Activated CD4-positive, alpha-beta T cell treated with anti-CD3 and anti-CD28 coated beads for 36 hours (primary cell): ENCODE results near the gene KLK6. TPM values are rescaled to one million over a fixed set of nuclear protein-coding genes. Genes with fewer than 3 reads are reported as not detected.

Source experiments
- ATAC-seq: fragments of 200-7000 bp; cut with Tn5 transposase; one replicate; pipeline ENCODE4 v1.10.0; 2021; ENCODE audit warnings: mild to moderate bottlenecking, moderate library complexity
- CTCF ChIA-PET: fragments of 350-600 bp; sonication (Branson Sonifier 250); formaldehyde crosslinking; loops from one replicate; lab custom pipeline; 2021; ENCODE audit warnings: antibody characterized with exemption; lab: Charles Lee
- POLR2A ChIA-PET: fragments of 350-600 bp; sonication (Branson Sonifier 250); formaldehyde crosslinking; loops from one replicate; lab custom pipeline; 2021; ENCODE audit warnings: antibody characterized with exemption, inconsistent platforms; lab: Charles Lee
- DNase-seq: peaks from one replicate; pipeline ENCODE4 v3.0.0-alpha.2; 2020
- H3K27ac Mint-ChIP-seq: one replicate; pipeline ENCODE4 v1.8.0; 2021; ENCODE audit warnings: mixed read lengths
- H3K27me3 Mint-ChIP-seq: one replicate; pipeline ENCODE4 v1.8.0; 2021; ENCODE audit warnings: mixed read lengths
- H3K36me3 Mint-ChIP-seq: one replicate; pipeline ENCODE4 v1.8.0; 2021; ENCODE audit warnings: low read depth, mixed read lengths
- H3K4me1 Mint-ChIP-seq: one replicate; pipeline ENCODE4 v1.8.0; 2021; ENCODE audit warnings: mixed read lengths
- H3K4me3 Mint-ChIP-seq: one replicate; pipeline ENCODE4 v1.8.0; 2021; ENCODE audit warnings: mild to moderate bottlenecking, moderate library complexity, mixed read lengths
- H3K9me3 Mint-ChIP-seq: one replicate; pipeline ENCODE4 v1.8.0; 2021; ENCODE audit warnings: low read depth, mixed read lengths
- intact Hi-C, 2 experiments: fragments of 100-400 bp; cut with DNase I in 1 of 2; cut with micrococcal nuclease in 1 of 2; formaldehyde crosslinking; loops; one replicate each; pipeline versions ENCODE4 v1.14.2 to v1.15.1; 2022 to 2024; cut with DNase I, micrococcal nuclease
- total RNA-seq, 2 experiments: library from RNA; stranded (reverse); gene quantifications; one replicate each; pipeline ENCODE4 v1.2.3, GENCODE V29; 2021

The KLK6 gene
- total RNA-seq, 2 experiments from 2014 or later: not detected

DNA sequence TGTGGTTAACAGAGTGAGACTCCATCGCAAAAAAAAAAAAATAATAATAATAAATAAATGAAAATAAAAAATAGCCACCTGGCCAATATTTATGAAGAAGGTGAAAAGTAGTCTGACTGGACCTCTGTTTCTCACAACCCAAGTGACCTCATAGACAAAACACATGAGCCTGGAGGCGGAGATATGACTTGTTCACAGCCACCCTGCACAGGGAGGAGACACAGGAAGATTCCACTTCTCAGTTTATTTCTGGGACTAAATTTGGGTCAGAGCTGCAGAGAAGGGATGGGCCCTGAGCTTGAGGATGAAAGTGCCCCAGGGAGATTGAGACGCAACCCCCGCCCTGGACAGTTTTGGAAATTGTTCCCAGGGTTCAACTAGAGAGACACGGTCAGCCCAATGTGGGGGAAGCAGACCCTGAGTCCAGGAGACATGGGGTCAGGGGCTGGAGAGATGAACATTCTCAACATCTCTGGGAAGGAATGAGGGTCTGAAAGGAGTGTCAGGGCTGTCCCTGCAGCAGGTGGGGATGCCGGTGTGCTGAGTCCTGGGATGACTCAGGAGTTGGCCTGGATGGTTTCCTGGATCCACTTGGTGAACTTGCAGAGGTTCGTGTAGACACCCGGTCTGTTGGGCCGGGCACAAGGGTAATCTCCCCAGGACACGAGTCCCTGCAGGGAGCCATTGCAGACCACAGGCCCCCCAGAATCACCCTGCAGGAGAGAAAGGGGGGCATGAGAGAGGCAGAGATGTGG, 26.1 kb downstream of the KLK6 start:
- H3K9me3 Mint-ChIP-seq: no peaks in the 10 kb centered on the region
- no peaks in the 10 kb centered on the region for H3K36me3 Mint-ChIP-seq
- H3K27me3 Mint-ChIP-seq: peaks cover 20% of the 10 kb centered on the region
- no peak overlapping the region for H3K27ac Mint-ChIP-seq
- intact Hi-C loops: no loop called here
- DNase-seq (no peak), ATAC-seq (no peak)
- H3K4me1 Mint-ChIP-seq: no peaks in the 10 kb centered on the region
- H3K4me3 Mint-ChIP-seq: no peak overlapping the region
- POLR2A ChIA-PET: no interaction called here
- CTCF ChIA-PET: no interaction called here

DNA sequence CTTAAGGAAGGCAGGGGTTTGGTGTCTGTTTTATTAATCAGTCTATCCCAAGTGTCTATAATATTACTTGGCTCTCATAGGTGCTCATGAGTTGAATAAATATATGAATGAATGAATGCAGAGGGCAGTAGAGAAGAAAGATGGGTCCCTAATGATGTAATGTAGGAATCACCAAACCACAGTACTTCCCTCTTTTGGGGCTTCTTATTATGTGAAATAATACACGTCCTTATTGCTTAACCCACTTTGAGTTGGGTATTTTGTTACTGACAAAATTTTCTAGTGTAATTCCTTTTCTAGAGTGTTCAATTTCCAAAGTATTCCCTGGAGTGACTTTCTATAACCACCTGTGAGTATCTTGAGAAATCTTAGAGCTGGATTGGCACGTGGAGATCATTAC, 29.8 kb downstream of the KLK6 start:
- ChIA-PET CTCF (interaction anchor here (1.2 kb wide), 2 partner anchors 18 to 77 kb away, joined by 3 read pairs; no protein-coding TSS in a partner anchor), POLR2A (no interaction called here)
- Mint-ChIP-seq H3K4me1 (no peaks in the 10 kb centered on the region), H3K4me3 (no peak overlapping the region), H3K27me3 (peaks cover 23% of the 10 kb centered on the region), H3K9me3 (no peaks in the 10 kb centered on the region), H3K27ac (no peak overlapping the region), H3K36me3 (no peaks in the 10 kb centered on the region)
- no peak for ATAC-seq
- no peak for DNase-seq
- intact Hi-C loops: no loop called here

GRCh38 chr19:50933640-50934039, 35.8 kb downstream of the KLK6 start:
- CTCF ChIA-PET: interaction anchor here (2.0 kb wide), 1 partner anchor 12 kb away, joined by 10 read pairs; no protein-coding TSS in a partner anchor
- Mint-ChIP-seq H3K4me3 (no peak overlapping the region), H3K27me3 (peaks cover 30% of the 10 kb centered on the region), H3K27ac (no peak overlapping the region), H3K36me3 (no peaks in the 10 kb centered on the region), H3K4me1 (no peaks in the 10 kb centered on the region), H3K9me3 (no peaks in the 10 kb centered on the region)
- POLR2A ChIA-PET: no interaction called here
- no peak for DNase-seq
- intact Hi-C loops: loop anchor here in 1 of 2 experiments (5.0 kb wide), 1 partner anchor 84 kb away; the partner anchor contains the start of gene KLK10
- ATAC-seq: no peak

- no peak overlapping the region for H3K4me3 Mint-ChIP-seq
- no peak for ATAC-seq
Measured at GRCh38 chr19:50932690-50933083, 36.7 kb downstream of the KLK6 start.

GRCh38 chr19:50932018-50932689, 37.2 kb downstream of the KLK6 start:
- H3K27ac Mint-ChIP-seq: no peak overlapping the region
- intact Hi-C loops: loop anchor here in 1 of 2 experiments (5.0 kb wide), 1 partner anchor 85 kb away; the partner anchor contains the start of gene KLK10
- DNase-seq: no peak
- CTCF ChIA-PET: no interaction called here
- no peaks in the 10 kb centered on the region for H3K36me3 Mint-ChIP-seq
- POLR2A ChIA-PET: no interaction called here
- H3K4me1 Mint-ChIP-seq: no peaks in the 10 kb centered on the region
- ATAC-seq: no peak
- H3K9me3 Mint-ChIP-seq: no peaks in the 10 kb centered on the region
- no peak overlapping the region for H3K4me3 Mint-ChIP-seq
- H3K27me3 Mint-ChIP-seq: peaks cover 29% of the 10 kb centered on the region

More at GRCh38 chr19:50932690-50933083, 36.7 kb downstream of the KLK6 start:
- Mint-ChIP-seq H3K27ac (no peak overlapping the region), H3K4me1 (no peaks in the 10 kb centered on the region), H3K9me3 (no peaks in the 10 kb centered on the region), H3K27me3 (peaks cover 33% of the 10 kb centered on the region), H3K36me3 (no peaks in the 10 kb centered on the region)
- POLR2A ChIA-PET: no interaction called here
- intact Hi-C loops: loop anchor here in 1 of 2 experiments (5.0 kb wide), 1 partner anchor 85 kb away; the partner anchor contains the start of gene KLK10
- CTCF ChIA-PET: no interaction called here
- no peak for DNase-seq

DNA sequence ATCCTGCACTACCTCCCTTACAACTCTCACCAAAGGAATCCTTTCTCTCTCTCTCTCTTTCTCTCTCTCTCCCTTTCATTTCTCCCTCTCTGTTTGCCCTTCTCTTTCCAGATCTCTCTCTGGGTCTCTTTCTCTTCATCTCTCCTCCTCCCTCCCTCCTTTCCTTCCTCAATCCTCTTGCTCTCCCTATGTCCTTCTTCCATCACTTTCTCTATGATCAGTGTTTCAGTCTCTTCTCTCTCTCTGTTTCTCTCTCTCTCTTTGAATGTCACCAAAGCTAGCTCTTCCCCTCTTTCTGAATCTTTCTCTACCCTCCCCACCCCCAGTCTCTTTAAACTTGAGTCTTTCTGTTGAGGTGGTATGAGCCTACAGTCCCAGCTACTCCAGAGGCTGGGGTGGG, 38.4 kb downstream of the KLK6 start:
- ChIA-PET POLR2A (no interaction called here), CTCF (interaction anchor here (0.7 kb wide), 1 partner anchor 10 kb away, joined by 3 read pairs; no protein-coding TSS in a partner anchor)
- H3K27ac Mint-ChIP-seq: no peak overlapping the region
- intact Hi-C loops: loop anchor here (2.0 to 5.0 kb wide), 3 partner anchors 86 to 238 kb away; partner anchors contain the start of gene KLK10 (in 1 of the 2)
- no peaks in the 10 kb centered on the region for H3K4me1 Mint-ChIP-seq
- H3K27me3 Mint-ChIP-seq: peaks cover 28% of the 10 kb centered on the region
- ATAC-seq (no peak), DNase-seq (no peak)
- H3K36me3 Mint-ChIP-seq: no peaks in the 10 kb centered on the region
- no peaks in the 10 kb centered on the region for H3K9me3 Mint-ChIP-seq
- H3K4me3 Mint-ChIP-seq: no peak overlapping the region

GRCh38 chr19:50928831-50929230, 40.6 kb downstream of the KLK6 start:
- Mint-ChIP-seq H3K27me3 (peaks cover 31% of the 10 kb centered on the region), H3K27ac (no peak overlapping the region), H3K4me1 (no peaks in the 10 kb centered on the region), H3K4me3 (no peak overlapping the region), H3K36me3 (no peaks in the 10 kb centered on the region), H3K9me3 (no peaks in the 10 kb centered on the region)
- no peak for ATAC-seq
- intact Hi-C loops: loop anchor here in 1 of 2 experiments (1.0 kb wide), 1 partner anchor 168 kb away; no protein-coding TSS in a partner anchor
- POLR2A ChIA-PET: no interaction called here
- DNase-seq: no peak
- CTCF ChIA-PET: no interaction called here

DNA sequence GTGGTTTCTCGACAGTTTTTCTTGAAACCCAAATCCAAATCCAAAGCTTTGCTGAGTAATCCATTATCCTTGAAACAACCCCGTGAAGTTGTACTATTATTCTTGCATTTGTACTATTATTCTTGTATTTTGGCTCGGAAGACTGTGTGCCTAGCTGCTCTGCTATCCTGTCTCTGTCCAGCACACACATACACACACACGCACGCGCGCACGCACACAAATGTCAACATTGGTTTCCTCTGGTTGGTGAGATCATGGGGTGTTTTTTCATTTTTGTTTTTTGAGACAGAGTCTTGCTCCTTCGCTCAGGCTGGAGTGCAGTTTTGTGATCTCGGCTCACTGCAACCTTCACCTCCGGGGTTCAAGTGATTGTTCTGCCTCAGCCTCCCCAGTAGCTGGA, 43.2 kb downstream of the KLK6 start:
- ATAC-seq (no peak), DNase-seq (no peak)
- ChIA-PET POLR2A (no interaction called here), CTCF (interaction anchor here (1.1 to 1.3 kb wide), 2 partner anchors 20 to 170 kb away, joined by 3 to 5 read pairs; no protein-coding TSS in a partner anchor)
- intact Hi-C loops: no loop called here
- Mint-ChIP-seq H3K4me3 (no peak overlapping the region), H3K27me3 (peaks cover 26% of the 10 kb centered on the region), H3K36me3 (no peaks in the 10 kb centered on the region), H3K27ac (no peak overlapping the region), H3K9me3 (no peaks in the 10 kb centered on the region), H3K4me1 (peaks cover 7% of the 10 kb centered on the region)

DNA sequence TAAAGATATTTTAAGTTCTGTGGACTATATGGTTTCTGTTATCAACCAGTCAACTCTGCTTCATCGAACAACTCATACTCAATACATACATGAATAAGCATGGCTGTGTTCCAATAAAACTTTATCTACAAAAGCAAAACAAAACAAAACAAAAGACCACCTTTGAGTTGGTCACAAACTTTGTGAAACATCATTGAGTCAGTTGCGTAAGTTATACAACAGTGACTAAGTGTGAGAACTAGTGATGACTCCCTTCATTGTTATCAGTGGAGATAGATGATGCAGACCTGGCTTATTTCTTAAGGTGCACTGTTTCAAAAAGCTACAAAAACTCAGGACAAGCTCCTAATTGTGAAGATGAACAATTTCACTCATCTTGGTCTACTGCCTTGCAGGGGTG, 43.7 kb downstream of the KLK6 start:
- H3K9me3 Mint-ChIP-seq: no peaks in the 10 kb centered on the region
- no peaks in the 10 kb centered on the region for H3K36me3 Mint-ChIP-seq
- no peak overlapping the region for H3K27ac Mint-ChIP-seq
- peaks cover 7% of the 10 kb centered on the region for H3K4me1 Mint-ChIP-seq
- DNase-seq (no peak), ATAC-seq (no peak)
- POLR2A ChIA-PET: no interaction called here
- peaks cover 24% of the 10 kb centered on the region for H3K27me3 Mint-ChIP-seq
- intact Hi-C loops: no loop called here
- H3K4me3 Mint-ChIP-seq: no peak overlapping the region
- CTCF ChIA-PET: interaction anchor here (0.6 to 1.3 kb wide), 2 partner anchors 170 to 202 kb away, joined by 3 to 5 read pairs; no protein-coding TSS in a partner anchor

- CTCF ChIA-PET: interaction anchor here (0.6 to 0.9 kb wide), 2 partner anchors 146 to 189 kb away, joined by 3 to 4 read pairs; no protein-coding TSS in a partner anchor
- no peak overlapping the region for H3K4me3 Mint-ChIP-seq
- H3K27ac Mint-ChIP-seq: no peak overlapping the region
- peaks cover 27% of the 10 kb centered on the region for H3K27me3 Mint-ChIP-seq
- no peak for ATAC-seq
- POLR2A ChIA-PET: no interaction called here
- intact Hi-C loops: loop anchor here (5.0 kb wide), 3 partner anchors 87 to 142 kb away; partner anchors contain the start of gene ACP4 (in 1 of the 2)
- H3K9me3 Mint-ChIP-seq: no peaks in the 10 kb centered on the region
- peaks cover 7% of the 10 kb centered on the region for H3K4me1 Mint-ChIP-seq
- H3K36me3 Mint-ChIP-seq: no peaks in the 10 kb centered on the region
- DNase-seq: no peak
Measured at GRCh38 chr19:50924586-50924985, 44.8 kb downstream of the KLK6 start.

DNA sequence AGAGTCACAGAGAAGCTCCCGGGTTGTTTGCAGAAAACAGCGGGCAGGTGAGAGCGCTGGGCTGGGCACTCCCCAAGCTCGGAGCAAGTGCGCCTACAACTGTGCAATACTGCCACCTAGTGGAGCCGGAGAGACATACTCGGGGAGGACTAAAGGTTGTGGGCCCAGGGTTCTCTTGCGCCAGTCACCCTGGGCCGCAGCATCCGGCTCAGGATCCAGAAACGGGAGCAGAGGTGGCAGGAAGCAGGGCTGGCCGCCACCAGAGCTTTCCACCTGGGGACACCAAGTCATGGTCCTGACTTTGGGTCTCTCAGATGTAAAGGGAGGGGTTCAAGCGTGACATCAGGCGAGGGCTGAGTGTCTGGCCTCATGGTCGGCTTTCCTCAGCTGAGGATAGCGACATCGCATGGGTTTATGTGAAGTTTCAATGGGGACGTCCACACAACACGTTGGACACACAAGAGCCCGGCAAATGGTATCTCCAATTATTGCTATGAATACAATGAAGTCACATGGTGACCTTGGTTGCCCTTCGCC, 47.0 kb downstream of the KLK6 start:
- H3K27me3 Mint-ChIP-seq: peaks cover 34% of the 10 kb centered on the region
- H3K4me3 Mint-ChIP-seq: no peak overlapping the region
- no peaks in the 10 kb centered on the region for H3K36me3 Mint-ChIP-seq
- ChIA-PET POLR2A (interaction anchor here (0.8 to 1.4 kb wide), 3 partner anchors 10 to 130 kb away, joined by 4 read pairs; no protein-coding TSS in a partner anchor), CTCF (interaction anchor here (0.6 to 2.3 kb wide), 33 partner anchors 12 to 561 kb away, joined by 3 to 14 read pairs (median 4); no protein-coding TSS in a partner anchor)
- peak; percentile 90 for DNase-seq
- H3K9me3 Mint-ChIP-seq: no peaks in the 10 kb centered on the region
- intact Hi-C loops: loop anchor here (1.0 to 5.0 kb wide), 8 partner anchors 16 to 386 kb away; partner anchors contain the start of gene ACP4 (in 1 of the 2)
- H3K4me1 Mint-ChIP-seq: peaks cover 7% of the 10 kb centered on the region
- ATAC-seq: peak; percentile 100
- H3K27ac Mint-ChIP-seq: no peak overlapping the region
